ENCODE data around the gene NAV1.
"Not testable (repeated sequence)": the region's sequence is repeated elsewhere in the genome, so short reads cannot be mapped to it uniquely, and the experiment has no call there.

Gene NAV1

GRCh38 chr1:201538612-201539551 is at the start of gene NAV1:
NAV1 (plus strand) TSS chr1:201539127; CDS start chr1:201622885, 83,758 bp downstream.
- DNase-seq: peak; percentile 70

- no peak for DNase-seq
Observed at GRCh38 chr1:201489643-201490261, 49.2 kb upstream of the NAV1 start.

- no peak for DNase-seq
Observed at GRCh38 chr1:201490708-201491131, 48.2 kb upstream of the NAV1 start.

GRCh38 chr1:201491896-201492511 is 46.9 kb upstream of the NAV1 start:
- DNase-seq: no peak

GRCh38 chr1:201493026-201493656 is 45.8 kb upstream of the NAV1 start:
- DNase-seq: not testable (repeated sequence)

GRCh38 chr1:201493757-201494617 is 44.9 kb upstream of the NAV1 start:
- DNase-seq: no peak

GRCh38 chr1:201495551-201496295 is 43.2 kb upstream of the NAV1 start:
- peak; percentile 80 for DNase-seq

GRCh38 chr1:201496296-201496690 is 42.6 kb upstream of the NAV1 start:
- DNase-seq: peak; percentile 10

- no peak for DNase-seq
Observed at GRCh38 chr1:201497935-201498509, 40.9 kb upstream of the NAV1 start.

GRCh38 chr1:201498621-201499020 is 40.3 kb upstream of the NAV1 start:
- no peak for DNase-seq

GRCh38 chr1:201499191-201499590 is 39.7 kb upstream of the NAV1 start:
- DNase-seq: no peak

- no peak for DNase-seq
Observed at GRCh38 chr1:201499795-201500669, 38.9 kb upstream of the NAV1 start.

- no peak for DNase-seq
Observed at GRCh38 chr1:201500670-201501120, 38.2 kb upstream of the NAV1 start.

GRCh38 chr1:201501144-201501543 is 37.8 kb upstream of the NAV1 start:
- DNase-seq: no peak

- DNase-seq: peak; percentile 87
Observed at GRCh38 chr1:201501812-201502510, 37.0 kb upstream of the NAV1 start.

- DNase-seq: no peak
Observed at GRCh38 chr1:201502511-201502857, 36.4 kb upstream of the NAV1 start.

- no peak for DNase-seq
Observed at GRCh38 chr1:201503397-201504176, 35.3 kb upstream of the NAV1 start.

- DNase-seq: no peak
Observed at GRCh38 chr1:201504179-201504631, 34.7 kb upstream of the NAV1 start.
